GM23338 (cell line): Measurements from ENCODE around the gene SIN3B. TPM values are rescaled to one million over a fixed set of nuclear protein-coding genes. Genes with fewer than 3 reads are reported as not detected.

Experiments used
- ATAC-seq: fragments of 200-7000 bp; cut with Tn5 transposase; 3 replicates; pipeline ENCODE4 v1.9.1; 2020
- DNase-seq: peaks from one replicate; pipeline ENCODE4 v3.0.0-alpha.2; 2015; ENCODE audit warnings: low spot score
- H2AFZ ChIP-seq: fragments of 200-600 bp; sonication (generic); 2 replicates; pipeline ENCODE4 v1.8.0; 2016; ENCODE audit warnings: antibody characterized with exemption, mild to moderate bottlenecking, moderate library complexity
- H3F3A ChIP-seq: fragments of 200-600 bp; sonication (generic); replicated peaks from 2 replicates; pipeline ENCODE4 v1.8.0; 2017; ENCODE audit warnings: antibody characterized with exemption, mixed run types, low read depth
- H3K27ac ChIP-seq: fragments of 200-600 bp; sonication (generic); 2 replicates; pipeline ENCODE4 v1.6.1; 2016; ENCODE audit warnings: low read depth
- H3K27me3 ChIP-seq: fragments of 200-600 bp; sonication (generic); 2 replicates; pipeline ENCODE4 v1.8.0; 2016; ENCODE audit warnings: mild to moderate bottlenecking, mixed run types, moderate library complexity; ENCODE audit not compliant: insufficient read depth
- H3K36me3 ChIP-seq: fragments of 200-600 bp; sonication (generic); 2 replicates; pipeline ENCODE4 v1.8.0; 2016; ENCODE audit warnings: mild to moderate bottlenecking; ENCODE audit not compliant: insufficient read depth
- H3K4me1 ChIP-seq: fragments of 200-600 bp; sonication (generic); 2 replicates; pipeline ENCODE4 v1.8.0; 2016; ENCODE audit warnings: mild to moderate bottlenecking, moderate library complexity; ENCODE audit not compliant: insufficient read depth
- H3K4me2 ChIP-seq: fragments of 200-600 bp; sonication (generic); 2 replicates; pipeline ENCODE4 v1.7.1; 2017; ENCODE audit warnings: mixed run types
- H3K4me3 ChIP-seq: fragments of 200-600 bp; sonication (generic); 2 replicates; pipeline ENCODE4 v1.6.1; 2016; ENCODE audit warnings: mixed run types
- H3K79me2 ChIP-seq: fragments of 200-600 bp; sonication (generic); replicated peaks from 2 replicates; pipeline ENCODE4 v1.8.0; 2017; ENCODE audit warnings: mild to moderate bottlenecking; ENCODE audit not compliant: insufficient read depth
- H3K9me2 ChIP-seq: fragments of 200-600 bp; sonication (generic); 2 replicates; pipeline ENCODE4 v1.8.0; 2017; ENCODE audit not compliant: insufficient read depth
- H4K20me1 ChIP-seq: fragments of 200-600 bp; sonication (generic); replicated peaks from 2 replicates; pipeline ENCODE4 v1.8.0; 2017; ENCODE audit warnings: mild to moderate bottlenecking; ENCODE audit not compliant: insufficient read depth
- H3K27ac Mint-ChIP-seq: 2 replicates; pipeline ENCODE4 v1.8.0; 2020; ENCODE audit warnings: inconsistent platforms, mild to moderate bottlenecking, moderate library complexity, mixed read lengths
- H3K27me3 Mint-ChIP-seq: 3 replicates; pipeline ENCODE4 v1.8.0; 2022; ENCODE audit warnings: low read depth, mild to moderate bottlenecking, moderate library complexity, mixed read lengths, inconsistent platforms; ENCODE audit not compliant: insufficient read depth, poor library complexity
- H3K36me3 Mint-ChIP-seq: 3 replicates; pipeline ENCODE4 v1.8.0; 2021; ENCODE audit warnings: low read depth, mild to moderate bottlenecking, inconsistent platforms, moderate library complexity, mixed read lengths
- H3K4me1 Mint-ChIP-seq: 3 replicates; pipeline ENCODE4 v1.8.0; 2020; ENCODE audit warnings: mild to moderate bottlenecking, inconsistent platforms, mixed read lengths
- H3K4me3 Mint-ChIP-seq: 3 replicates; pipeline ENCODE4 v1.8.0; 2021; ENCODE audit warnings: moderate library complexity, mild to moderate bottlenecking, inconsistent platforms, mixed read lengths
- H3K9me3 Mint-ChIP-seq: 3 replicates; pipeline ENCODE4 v1.8.0; 2020; ENCODE audit warnings: moderate library complexity, mild to moderate bottlenecking, inconsistent platforms, mixed read lengths
- CREB1 ChIP-seq: fragments of 250-450 bp; sonication (Bioruptor Pico); IDR thresholded peaks from 2 replicates; pipeline ENCODE4 v1.5.0; 2020; ENCODE audit warnings: low read depth, mild to moderate bottlenecking, moderate library complexity
- CTCF ChIP-seq, 2 experiments: fragments of 200-600 bp in 1 of 2; sonication (generic) in 1 of 2; conservative IDR thresholded peaks; 2 replicates each; pipeline versions ENCODE4 v1.5.1 to v1.6.1; 2016 to 2017; ENCODE audit warnings: antibody characterized with exemption in 2 of 2, low read depth in 2 of 2, mild to moderate bottlenecking in 2 of 2, moderate library complexity in 1 of 2
- ETS1 ChIP-seq: IDR thresholded peaks from 2 replicates; pipeline ENCODE4 v1.6.1; 2016; ENCODE audit warnings: antibody characterized with exemption
- EZH2phosphoT487 ChIP-seq: fragments of 200-600 bp; sonication (generic); IDR thresholded peaks from one replicate; pipeline ENCODE4 v1.8.1; 2018; ENCODE audit warnings: antibody characterized with exemption; ENCODE audit not compliant: unreplicated experiment
- JUNB ChIP-seq: IDR thresholded peaks from one replicate; pipeline ENCODE4 v1.6.1; 2016; ENCODE audit warnings: antibody characterized with exemption; ENCODE audit not compliant: unreplicated experiment
- POLR2AphosphoS5 ChIP-seq: IDR thresholded peaks from 2 replicates; pipeline ENCODE4 v1.6.1; 2016; ENCODE audit warnings: antibody characterized with exemption, low read depth
- REST ChIP-seq: IDR thresholded peaks from one replicate; pipeline ENCODE4 v1.6.1; 2018; ENCODE audit warnings: antibody characterized with exemption; ENCODE audit not compliant: unreplicated experiment
- ZNF114 ChIP-seq: fragments of 250-450 bp; sonication (Bioruptor Pico); IDR thresholded peaks from 2 replicates; pipeline ENCODE4 v1.5.0; 2020; ENCODE audit warnings: mild to moderate bottlenecking, moderate library complexity
- ZNF331 ChIP-seq: fragments of 250-450 bp; sonication (Bioruptor Pico); IDR thresholded peaks from 2 replicates; pipeline ENCODE4 v1.5.0; 2020; ENCODE audit warnings: low read depth, mild to moderate bottlenecking, moderate library complexity
- ZNF462 ChIP-seq: fragments of 250-450 bp; sonication (Bioruptor Pico); IDR thresholded peaks from 2 replicates; pipeline ENCODE4 v1.5.0; 2020; ENCODE audit warnings: mild to moderate bottlenecking, moderate library complexity
- polyA plus RNA-seq: library from polyadenylated mRNA; unstranded; fragments of >200 nt; fragmentation: Nextera tagmentation; extraction: Ambion mirVana; gene quantifications from 2 replicates; pipeline ENCODE4 v1.2.1, GENCODE V29; 2016
- total RNA-seq: library from RNA; depleted of rRNA; stranded (reverse); fragments of >200 nt; shearing (Covaris generic); gene quantifications from 2 replicates; pipeline ENCODE4 v1.2.3, GENCODE V29; 2014

SIN3B gene
- total and polyA plus RNA-seq, 2 experiments from 2014 or later: 37.6 to 68.6 TPM

- no peaks in the 10 kb centered on the region for H3F3A ChIP-seq
- no peaks in the 10 kb centered on the region; the same call in 1 of the 2 replicates for H3K36me3 ChIP-seq
- H3K27me3 Mint-ChIP-seq: peaks cover 2% of the 10 kb centered on the region
- H4K20me1 ChIP-seq: no peaks in the 10 kb centered on the region
- no peaks in the 10 kb centered on the region for H3K9me2 ChIP-seq
- H3K4me3 Mint-ChIP-seq: no peak overlapping the region
- H3K79me2 ChIP-seq: no peaks in the 10 kb centered on the region
- no peaks in the 10 kb centered on the region for H3K27me3 ChIP-seq
- no peaks in the 10 kb centered on the region for H3K4me1 Mint-ChIP-seq
- H3K27ac ChIP-seq: no peak overlapping the region
- H3K36me3 Mint-ChIP-seq: peaks cover 26% of the 10 kb centered on the region
- H3K9me3 Mint-ChIP-seq: peaks cover 49% of the 10 kb centered on the region
- H3K27ac Mint-ChIP-seq: no peak overlapping the region
- ATAC-seq (no peak), DNase-seq (no peak)
- no peaks in the 10 kb centered on the region for H3K4me1 ChIP-seq
- TF ChIP-seq REST: no peak
- no peak for TF ChIP-seq CREB1 (CRISPR knock-in tag)
- TF ChIP-seq ZNF462: no peak
- no peak for TF ChIP-seq EZH2phosphoT487
- no peak for TF ChIP-seq CTCF (conservative IDR thresholded peaks at IDR 0.05; ENCODE audit: low read depth in 2 of 2)
- no peak for TF ChIP-seq ZNF331
- no peak for TF ChIP-seq ETS1
- TF ChIP-seq ZNF114 (CRISPR knock-in tag): no peak
- TF ChIP-seq JUNB: no peak
- TF ChIP-seq POLR2AphosphoS5: no peak
- H3K4me3 ChIP-seq: no peak overlapping the region
- H3K4me2 ChIP-seq: no peak overlapping the region
- H2AFZ ChIP-seq: no peak overlapping the region
Observed at GRCh38 chr19:16912780-16913179, 83.6 kb downstream of the SIN3B start.
